ENCODE data around the gene ADPRH.

- TF ChIP-seq LEF1 (IDR thresholded peaks at IDR 0.05; ENCODE audit: borderline replicate concordance), result no peak
- no peak for TF ChIP-seq BHLHE40 (IDR thresholded peaks at IDR 0.05; ENCODE audit: borderline replicate concordance)
- no peak for TF ChIP-seq SUZ12 (IDR thresholded peaks at IDR 0.05)
- no peak for TF ChIP-seq SP1 (IDR thresholded peaks at IDR 0.05)
- TF ChIP-seq FOXM1 (IDR thresholded peaks at IDR 0.05; ENCODE audit: borderline replicate concordance), result no peak
- TF ChIP-seq ZNF384 (IDR thresholded peaks at IDR 0.05), result no peak
- no peak for TF ChIP-seq ELF4 (IDR thresholded peaks at IDR 0.05)
- TF ChIP-seq, protein P1, sequence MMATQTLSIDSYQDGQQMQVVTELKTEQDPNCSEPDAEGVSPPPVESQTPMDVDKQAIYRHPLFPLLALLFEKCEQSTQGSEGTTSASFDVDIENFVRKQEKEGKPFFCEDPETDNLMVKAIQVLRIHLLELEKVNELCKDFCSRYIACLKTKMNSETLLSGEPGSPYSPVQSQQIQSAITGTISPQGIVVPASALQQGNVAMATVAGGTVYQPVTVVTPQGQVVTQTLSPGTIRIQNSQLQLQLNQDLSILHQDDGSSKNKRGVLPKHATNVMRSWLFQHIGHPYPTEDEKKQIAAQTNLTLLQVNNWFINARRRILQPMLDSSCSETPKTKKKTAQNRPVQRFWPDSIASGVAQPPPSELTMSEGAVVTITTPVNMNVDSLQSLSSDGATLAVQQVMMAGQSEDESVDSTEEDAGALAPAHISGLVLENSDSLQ (IDR thresholded peaks at IDR 0.05), result no peak
- TF ChIP-seq CTBP1 (IDR thresholded peaks at IDR 0.05; ENCODE audit: borderline replicate concordance), result no peak
- no peak for TF ChIP-seq HDGF (IDR thresholded peaks at IDR 0.05; ENCODE audit: borderline replicate concordance)
- TF ChIP-seq NFRKB (IDR thresholded peaks at IDR 0.05), result no peak
These were observed 922 bp downstream of the ADPRH start for GRCh38 chr3:119580067-119580760.

Data from HEK293T (cell line).